C4-2B (cell line): ENCODE results near the gene CST5.

ENCODE experiments used
- ZFX ChIP-seq: fragments of 450-650 bp; IDR thresholded peaks from 2 replicates; pipeline ENCODE4 v1.6.1; 2017
- TF ChIP-seq, protein P1 (sequence below): fragments of 450-650 bp; conservative IDR thresholded peaks from 2 replicates; pipeline ENCODE4 v1.5.1; 2017; ENCODE audit warnings: mild to moderate bottlenecking

DNA sequence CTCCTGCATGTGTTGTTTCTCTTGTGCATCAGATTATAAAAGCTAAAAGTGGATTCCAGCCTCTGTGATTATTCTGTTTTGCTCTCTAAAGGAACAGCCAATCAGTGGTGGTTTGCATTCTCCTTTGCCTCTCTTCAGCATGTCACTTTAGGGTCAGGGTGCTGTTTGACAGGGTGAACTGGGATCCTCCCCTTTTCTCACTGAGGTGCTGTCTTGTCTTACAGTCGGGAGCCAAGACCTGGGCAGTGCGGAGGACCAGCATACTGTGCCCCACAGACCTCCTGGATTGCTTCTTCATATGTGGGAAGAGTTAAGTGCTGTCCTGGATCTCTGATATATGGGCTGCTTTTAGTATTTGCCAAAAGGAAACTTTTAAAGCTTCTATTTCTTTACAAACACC is 37.9 kb downstream of the CST5 start:
- TF ChIP-seq, protein P1, sequence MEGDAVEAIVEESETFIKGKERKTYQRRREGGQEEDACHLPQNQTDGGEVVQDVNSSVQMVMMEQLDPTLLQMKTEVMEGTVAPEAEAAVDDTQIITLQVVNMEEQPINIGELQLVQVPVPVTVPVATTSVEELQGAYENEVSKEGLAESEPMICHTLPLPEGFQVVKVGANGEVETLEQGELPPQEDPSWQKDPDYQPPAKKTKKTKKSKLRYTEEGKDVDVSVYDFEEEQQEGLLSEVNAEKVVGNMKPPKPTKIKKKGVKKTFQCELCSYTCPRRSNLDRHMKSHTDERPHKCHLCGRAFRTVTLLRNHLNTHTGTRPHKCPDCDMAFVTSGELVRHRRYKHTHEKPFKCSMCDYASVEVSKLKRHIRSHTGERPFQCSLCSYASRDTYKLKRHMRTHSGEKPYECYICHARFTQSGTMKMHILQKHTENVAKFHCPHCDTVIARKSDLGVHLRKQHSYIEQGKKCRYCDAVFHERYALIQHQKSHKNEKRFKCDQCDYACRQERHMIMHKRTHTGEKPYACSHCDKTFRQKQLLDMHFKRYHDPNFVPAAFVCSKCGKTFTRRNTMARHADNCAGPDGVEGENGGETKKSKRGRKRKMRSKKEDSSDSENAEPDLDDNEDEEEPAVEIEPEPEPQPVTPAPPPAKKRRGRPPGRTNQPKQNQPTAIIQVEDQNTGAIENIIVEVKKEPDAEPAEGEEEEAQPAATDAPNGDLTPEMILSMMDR: no peak
- TF ChIP-seq ZFX: no peak
